Measurements from ENCODE around the gene STOX2.

Gene STOX2

GRCh38 chr4:183889190-183889589, 15.9 kb upstream of the STOX2 start:
- no peak for DNase-seq

GRCh38 chr4:183897193-183897592, 7.9 kb upstream of the STOX2 start:
- no peak for DNase-seq

DNA sequence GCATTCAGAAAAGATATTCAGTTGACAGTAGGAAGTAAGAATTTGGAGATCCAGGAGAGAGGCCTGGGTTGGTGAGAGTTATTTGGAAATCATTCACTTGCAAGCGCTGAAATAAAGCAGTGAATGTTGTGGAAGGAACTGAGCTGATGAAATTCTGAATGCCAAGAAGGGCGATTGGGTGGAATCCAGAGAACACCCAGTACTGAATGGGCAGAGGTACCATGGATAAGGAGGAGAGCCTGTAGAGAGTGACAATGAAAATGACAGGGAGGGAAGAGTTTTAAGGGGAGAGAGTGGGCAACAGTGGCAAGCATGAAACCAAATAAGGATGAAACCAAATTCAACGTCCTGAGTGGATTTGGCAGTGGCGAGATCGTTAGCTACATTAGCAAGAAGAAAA, 6.7 kb upstream of the STOX2 start:
- DNase-seq: no peak

GRCh38 chr4:183903021-183903760, 1.9 kb upstream of the STOX2 start:
- DNase-seq: no peak

DNA sequence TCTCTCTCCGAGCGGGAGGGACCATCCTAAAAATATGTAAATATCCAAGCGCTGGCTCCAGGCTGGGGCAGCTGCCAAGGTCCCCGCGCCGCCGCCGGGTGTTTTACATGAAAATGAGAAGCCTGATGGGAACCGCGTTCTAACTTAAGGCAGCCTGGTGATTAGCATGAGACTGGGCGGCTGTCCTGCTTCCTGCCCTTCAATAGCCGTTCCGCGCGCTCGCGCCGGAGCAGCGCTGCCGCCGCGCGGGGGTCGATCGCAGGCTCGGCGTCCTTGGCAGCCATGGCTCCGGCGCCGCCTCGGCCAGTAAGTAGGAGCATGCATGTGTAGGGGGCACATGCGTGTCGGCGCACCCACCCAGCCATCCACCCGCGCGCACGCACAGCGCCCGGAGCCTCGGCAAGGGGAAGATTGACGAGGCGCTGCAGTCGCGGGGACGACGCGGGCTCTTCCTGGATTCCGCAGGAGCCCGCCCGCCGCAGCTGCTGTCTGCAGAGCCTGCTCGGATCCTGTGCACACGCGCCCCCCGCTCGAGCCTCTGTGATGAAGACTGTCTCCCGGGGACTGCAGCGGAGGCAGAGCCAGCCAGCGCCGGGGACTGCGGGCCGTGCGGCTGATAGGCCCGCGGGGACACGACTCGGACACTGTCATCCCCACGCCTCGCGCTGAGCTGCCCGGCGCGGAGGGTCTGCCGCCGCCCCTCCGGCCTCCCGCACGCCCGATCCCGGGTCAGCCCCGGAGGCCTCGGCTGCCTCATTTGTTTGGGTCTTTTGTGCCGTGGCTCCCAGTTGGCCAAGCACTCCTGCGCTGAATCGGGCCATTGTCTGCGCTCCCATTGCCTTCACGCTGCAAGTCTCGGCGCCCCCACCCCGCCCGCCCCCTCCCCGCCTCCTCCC, 734 bp downstream of the STOX2 start:
- no peak for DNase-seq

DNA sequence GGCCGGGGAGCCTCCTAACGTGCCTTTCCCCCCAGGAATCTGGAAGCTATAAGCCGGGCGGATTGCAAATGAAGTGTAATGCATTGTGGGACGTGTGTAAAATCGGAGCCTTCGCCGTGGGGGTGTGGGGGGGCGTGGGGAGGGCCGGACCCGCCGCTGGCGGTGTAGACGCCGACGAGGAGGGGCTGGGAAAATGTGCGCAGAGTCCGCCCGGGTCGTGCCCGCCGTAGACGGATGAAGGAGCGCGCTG, 1.3 kb downstream of the STOX2 start:
- no peak for DNase-seq

DNA sequence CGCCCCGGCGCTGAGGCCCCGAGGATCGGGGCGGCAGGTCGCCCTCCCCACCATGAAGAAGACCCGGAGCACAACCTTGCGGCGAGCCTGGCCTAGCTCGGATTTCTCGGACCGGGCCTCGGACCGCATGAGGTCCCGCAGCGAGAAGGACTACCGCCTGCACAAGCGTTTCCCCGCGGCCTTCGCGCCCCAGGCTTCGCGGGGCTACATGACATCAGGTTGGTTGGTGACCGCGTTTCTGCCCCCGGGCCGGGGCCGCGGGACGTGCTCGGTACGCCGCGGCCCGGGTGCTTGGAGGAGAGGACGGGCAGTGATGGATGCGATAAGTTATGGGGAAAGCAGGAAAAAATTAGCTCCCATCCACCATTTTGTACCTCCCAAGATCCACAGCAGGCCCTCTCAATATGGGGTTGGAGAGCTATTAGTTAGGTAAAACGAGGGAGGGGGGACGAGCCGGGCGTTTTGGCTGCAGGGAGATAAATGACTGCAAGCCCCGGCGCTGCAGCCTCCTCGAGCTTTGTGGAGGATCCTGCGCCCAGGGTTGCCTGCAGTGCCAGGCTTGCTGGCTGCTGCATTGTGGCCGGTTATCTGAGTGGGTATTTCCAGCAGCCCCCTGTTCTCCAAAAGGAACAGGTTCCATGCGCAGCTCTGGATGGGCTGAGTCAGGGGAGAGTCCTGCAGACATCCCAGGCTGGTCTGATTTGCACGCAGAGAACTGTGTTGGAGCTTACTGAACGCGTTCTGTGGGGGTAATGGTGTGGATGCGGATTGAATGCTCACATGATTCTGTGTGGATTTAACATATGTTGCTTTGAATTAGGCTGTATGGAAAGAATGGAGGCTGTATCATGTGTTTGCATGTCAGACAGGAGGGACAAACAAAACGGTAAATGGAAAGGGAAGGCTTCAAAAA, 1.9 kb downstream of the STOX2 start:
- no peak for DNase-seq

DNA sequence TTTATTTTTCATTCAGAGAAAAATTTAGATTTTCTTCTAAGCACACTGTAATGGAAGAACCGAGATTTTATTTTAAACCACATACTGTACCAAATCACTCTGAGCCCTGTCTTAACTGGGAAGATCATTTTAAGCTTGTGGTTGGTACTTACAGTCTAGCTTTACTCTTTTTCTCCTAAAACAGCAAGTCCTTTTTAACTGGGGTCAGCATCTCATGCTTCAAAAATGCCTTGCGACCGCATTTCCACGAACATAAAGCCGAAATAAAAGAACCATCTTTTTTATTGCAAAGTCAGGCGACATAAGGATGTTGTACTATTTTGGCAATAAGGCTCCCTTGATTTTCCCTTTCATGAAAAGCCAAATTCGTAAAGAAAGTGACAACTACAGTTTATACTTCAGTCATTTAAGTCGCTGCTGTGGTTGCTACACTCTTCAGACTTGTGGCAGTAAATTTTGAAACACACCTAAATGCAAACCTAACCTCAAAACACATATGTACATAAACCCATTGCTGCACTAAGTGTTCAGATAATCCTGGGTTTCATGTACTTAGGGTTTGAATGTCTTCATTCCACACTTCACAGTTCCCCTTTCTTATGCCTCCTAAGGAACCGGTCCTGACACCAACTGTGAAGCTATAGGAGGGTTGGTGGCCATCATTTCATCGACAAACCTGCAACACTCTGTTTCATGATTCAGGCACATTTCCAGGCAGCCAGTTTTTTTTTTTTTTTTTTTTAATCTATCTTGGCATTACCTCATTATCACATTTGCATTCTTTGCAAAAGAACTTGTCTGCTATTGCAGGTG, 3.0 kb downstream of the STOX2 start:
- no peak for DNase-seq

- no peak for DNase-seq
These were observed 4.1 kb downstream of the STOX2 start for GRCh38 chr4:183909187-183909586.

GRCh38 chr4:183909801-183910200, 4.7 kb downstream of the STOX2 start:
- DNase-seq: no peak

GRCh38 chr4:183912585-183912984, 7.5 kb downstream of the STOX2 start:
- no peak for DNase-seq

GRCh38 chr4:183915976-183916375, 10.9 kb downstream of the STOX2 start:
- DNase-seq: no peak

- DNase-seq: no peak
These were observed 13.6 kb downstream of the STOX2 start for GRCh38 chr4:183918696-183919095.

- DNase-seq: no peak
These were observed 14.0 kb downstream of the STOX2 start for GRCh38 chr4:183919141-183919540.

DNA sequence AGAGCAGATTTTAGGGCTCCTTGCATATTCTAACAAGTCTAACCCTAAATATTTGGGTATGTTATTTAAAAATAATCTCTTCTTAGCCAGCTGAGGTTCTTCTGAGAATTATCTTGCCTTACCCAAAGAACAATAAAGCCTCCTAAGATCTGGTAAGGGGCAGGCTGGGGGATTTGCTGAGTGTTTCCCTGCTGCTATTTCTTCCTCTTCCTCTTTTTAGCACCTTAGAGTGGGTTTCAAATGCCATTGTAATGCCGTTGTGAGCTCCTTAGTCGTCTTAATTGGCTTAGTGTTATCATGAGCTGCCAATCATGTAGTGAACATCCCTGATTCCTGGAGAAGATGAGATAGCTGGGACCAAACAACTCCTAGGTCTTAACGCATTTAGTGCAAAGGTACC, 15.4 kb downstream of the STOX2 start:
- no peak for DNase-seq

DNA sequence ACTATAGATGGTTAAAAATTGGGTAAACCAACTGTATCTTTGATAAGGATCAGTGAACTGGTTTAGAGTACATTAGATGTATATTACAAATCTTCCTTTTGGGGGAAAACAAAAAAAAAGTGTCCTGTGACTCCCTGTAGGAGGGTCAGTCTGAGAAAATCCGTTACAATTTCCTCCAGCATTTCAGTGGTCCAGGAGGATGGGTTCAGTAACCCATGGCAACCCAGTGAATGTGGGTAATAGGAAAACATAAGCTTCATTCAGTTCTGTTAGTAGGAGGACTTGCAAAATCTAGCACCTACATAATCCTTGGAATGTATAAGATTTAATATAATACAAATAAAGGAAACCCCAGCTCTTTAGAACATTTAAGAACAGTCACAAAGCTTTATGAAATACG, 16.2 kb downstream of the STOX2 start:
- DNase-seq: no peak

- no peak for DNase-seq
These were observed 19.4 kb downstream of the STOX2 start for GRCh38 chr4:183924362-183925044.

DNA sequence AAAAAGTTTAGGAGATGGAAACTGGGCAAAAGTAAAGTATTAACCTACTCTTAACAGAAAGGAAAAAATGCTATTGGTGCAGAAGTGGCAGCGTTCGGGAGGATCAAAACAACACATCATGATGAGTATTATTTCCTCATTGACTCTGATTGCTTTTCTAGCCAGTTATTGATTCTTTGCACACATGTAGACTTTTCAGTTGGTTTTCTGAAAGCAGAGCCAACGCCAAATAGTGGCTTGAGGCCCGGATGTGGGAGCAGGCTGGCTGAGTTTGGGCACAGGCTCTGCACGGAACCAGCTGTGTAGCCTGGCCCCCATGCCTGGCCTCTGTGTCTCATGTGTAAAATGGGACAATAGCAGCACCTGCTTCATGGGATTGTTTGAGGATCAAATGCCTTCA, 21.8 kb downstream of the STOX2 start:
- DNase-seq: no peak

DNA sequence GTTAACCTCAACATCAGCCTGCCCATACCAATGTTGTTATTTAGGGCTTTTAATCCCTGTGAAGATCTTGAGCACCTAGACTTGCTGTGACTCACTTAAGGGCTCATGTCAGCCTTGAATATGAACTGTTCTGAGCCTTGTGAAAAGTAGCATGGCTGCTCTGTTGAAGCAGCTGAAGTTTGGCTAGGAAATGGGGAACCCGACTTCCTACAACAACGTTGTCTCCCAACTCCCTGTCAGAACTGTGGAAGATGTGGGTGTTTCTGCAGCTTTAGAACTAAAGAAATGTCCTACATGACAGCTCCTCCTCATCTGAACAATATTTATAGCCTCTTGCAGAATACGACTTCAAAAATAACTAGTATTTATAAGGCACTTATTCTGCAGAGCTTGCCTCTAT, 27.5 kb downstream of the STOX2 start:
- no peak for DNase-seq

GRCh38 chr4:183934761-183935160, 29.7 kb downstream of the STOX2 start:
- DNase-seq: no peak

GRCh38 chr4:183935355-183936005, 30.4 kb downstream of the STOX2 start:
- no peak for DNase-seq

- no peak for DNase-seq
These were observed 30.9 kb downstream of the STOX2 start for GRCh38 chr4:183936047-183936446.

Measured in GDM1 (cell line).